RWPE1 (cell line): Measurements from ENCODE around the gene TFCP2.

ENCODE experiments used
- CTCF ChIA-PET: fragments of 350-600 bp; sonication (Branson Sonifier 250); formaldehyde crosslinking; extraction: SDS; loops from one replicate; lab custom pipeline; 2021; lab: Yijun Ruan, JAX
- POLR2A ChIA-PET: fragments of 400-600 bp; formaldehyde crosslinking; extraction: SDS; loops from one replicate; lab custom pipeline; 2020; ENCODE audit warnings: antibody characterized with exemption; ENCODE audit not compliant: low non-redundant PET; lab: Yijun Ruan, JAX
- DNase-seq: peaks from one replicate; pipeline ENCODE4 v3.0.0; 2012; ENCODE audit warnings: low spot score
- H3K27ac ChIP-seq: fragments of 450-650 bp; 2 replicates; pipeline ENCODE4 v1.5.1; 2017
- TF ChIP-seq, protein P1 (sequence below): fragments of 450-650 bp; conservative IDR thresholded peaks from 2 replicates; pipeline ENCODE4 v1.5.1; 2017; ENCODE audit warnings: low read depth, mild to moderate bottlenecking

The TFCP2 gene

DNA sequence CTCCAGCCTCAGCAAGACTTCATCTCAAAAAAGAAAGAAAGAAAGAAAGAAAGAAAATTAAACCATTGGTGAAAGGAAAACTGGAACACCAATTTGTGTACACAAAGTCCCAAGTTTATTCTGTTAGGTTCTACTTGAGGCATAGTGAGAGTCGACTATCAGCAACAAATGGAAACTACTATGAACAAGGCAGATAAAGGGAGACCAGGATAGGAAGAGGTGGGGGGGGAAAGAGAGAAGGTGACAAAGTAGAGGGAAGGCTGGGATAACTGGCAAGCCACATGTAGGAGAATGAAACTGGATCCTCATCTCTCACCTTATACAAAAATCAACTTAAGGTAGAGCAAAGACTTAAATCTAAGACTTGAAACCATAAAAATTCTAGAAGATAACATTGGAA, 25.6 kb downstream of the TFCP2 start:
- CTCF ChIA-PET: no interaction called here
- POLR2A ChIA-PET: no interaction called here
- TF ChIP-seq, protein P1, sequence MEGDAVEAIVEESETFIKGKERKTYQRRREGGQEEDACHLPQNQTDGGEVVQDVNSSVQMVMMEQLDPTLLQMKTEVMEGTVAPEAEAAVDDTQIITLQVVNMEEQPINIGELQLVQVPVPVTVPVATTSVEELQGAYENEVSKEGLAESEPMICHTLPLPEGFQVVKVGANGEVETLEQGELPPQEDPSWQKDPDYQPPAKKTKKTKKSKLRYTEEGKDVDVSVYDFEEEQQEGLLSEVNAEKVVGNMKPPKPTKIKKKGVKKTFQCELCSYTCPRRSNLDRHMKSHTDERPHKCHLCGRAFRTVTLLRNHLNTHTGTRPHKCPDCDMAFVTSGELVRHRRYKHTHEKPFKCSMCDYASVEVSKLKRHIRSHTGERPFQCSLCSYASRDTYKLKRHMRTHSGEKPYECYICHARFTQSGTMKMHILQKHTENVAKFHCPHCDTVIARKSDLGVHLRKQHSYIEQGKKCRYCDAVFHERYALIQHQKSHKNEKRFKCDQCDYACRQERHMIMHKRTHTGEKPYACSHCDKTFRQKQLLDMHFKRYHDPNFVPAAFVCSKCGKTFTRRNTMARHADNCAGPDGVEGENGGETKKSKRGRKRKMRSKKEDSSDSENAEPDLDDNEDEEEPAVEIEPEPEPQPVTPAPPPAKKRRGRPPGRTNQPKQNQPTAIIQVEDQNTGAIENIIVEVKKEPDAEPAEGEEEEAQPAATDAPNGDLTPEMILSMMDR: no peak
- no peak for DNase-seq
- H3K27ac ChIP-seq: no peak overlapping the region

DNA sequence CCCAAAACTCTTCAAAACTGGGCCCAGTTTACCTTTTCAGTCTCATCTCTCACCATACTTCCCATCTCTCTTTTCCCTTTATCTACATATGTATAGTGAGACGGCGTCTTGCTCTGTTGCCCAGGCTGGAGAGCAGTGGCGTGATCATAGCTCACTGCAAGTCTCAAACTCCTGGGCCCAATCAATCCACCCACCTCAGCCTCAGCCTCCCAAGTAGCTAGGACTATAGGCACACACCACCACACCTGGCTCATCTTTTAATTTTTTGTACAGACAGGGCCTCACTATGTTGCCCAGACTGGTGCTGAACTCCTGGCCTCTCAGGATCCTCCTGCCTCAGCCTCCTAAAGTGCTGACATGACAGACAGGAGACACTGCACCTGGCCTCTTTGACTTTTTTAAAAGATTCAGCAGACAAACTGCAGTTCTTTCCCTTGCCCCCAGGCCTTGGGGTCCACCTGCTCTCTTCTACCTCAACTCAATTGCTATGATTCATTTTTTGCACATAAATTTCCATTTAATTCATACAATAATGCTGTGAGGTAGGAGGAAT, 33.6 kb downstream of the TFCP2 start:
- ChIA-PET POLR2A (no interaction called here), CTCF (no interaction called here)
- H3K27ac ChIP-seq: no peak overlapping the region
- DNase-seq: no peak
- TF ChIP-seq, protein P1: no peak

DNA sequence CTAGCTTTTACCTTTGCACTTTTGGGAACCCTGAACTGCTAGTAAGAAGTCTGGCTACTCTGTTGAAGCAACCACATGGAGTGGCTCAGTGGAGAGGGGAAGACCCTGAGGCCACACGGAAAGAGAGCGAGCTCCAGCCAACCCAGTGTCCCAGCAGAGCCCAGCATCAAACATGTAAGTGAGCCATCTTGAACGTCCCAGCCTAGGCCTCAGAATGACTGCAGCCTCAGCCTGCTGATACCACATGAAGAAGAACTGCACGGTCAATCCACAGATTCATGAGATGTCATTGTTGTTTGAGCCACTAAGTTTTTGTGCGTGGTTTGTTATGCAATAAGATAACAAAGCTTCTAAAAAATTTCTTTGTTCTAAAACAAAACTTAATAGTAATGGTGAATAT, 40.2 kb downstream of the TFCP2 start:
- H3K27ac ChIP-seq: peak overlapping the region; percentile 40
- POLR2A ChIA-PET: interaction anchor here (0.6 kb wide), 1 partner anchor 72 kb away, joined by 3 read pairs; no protein-coding TSS in a partner anchor
- CTCF ChIA-PET: no interaction called here
- DNase-seq: no peak
- TF ChIP-seq, protein P1: no peak

DNA sequence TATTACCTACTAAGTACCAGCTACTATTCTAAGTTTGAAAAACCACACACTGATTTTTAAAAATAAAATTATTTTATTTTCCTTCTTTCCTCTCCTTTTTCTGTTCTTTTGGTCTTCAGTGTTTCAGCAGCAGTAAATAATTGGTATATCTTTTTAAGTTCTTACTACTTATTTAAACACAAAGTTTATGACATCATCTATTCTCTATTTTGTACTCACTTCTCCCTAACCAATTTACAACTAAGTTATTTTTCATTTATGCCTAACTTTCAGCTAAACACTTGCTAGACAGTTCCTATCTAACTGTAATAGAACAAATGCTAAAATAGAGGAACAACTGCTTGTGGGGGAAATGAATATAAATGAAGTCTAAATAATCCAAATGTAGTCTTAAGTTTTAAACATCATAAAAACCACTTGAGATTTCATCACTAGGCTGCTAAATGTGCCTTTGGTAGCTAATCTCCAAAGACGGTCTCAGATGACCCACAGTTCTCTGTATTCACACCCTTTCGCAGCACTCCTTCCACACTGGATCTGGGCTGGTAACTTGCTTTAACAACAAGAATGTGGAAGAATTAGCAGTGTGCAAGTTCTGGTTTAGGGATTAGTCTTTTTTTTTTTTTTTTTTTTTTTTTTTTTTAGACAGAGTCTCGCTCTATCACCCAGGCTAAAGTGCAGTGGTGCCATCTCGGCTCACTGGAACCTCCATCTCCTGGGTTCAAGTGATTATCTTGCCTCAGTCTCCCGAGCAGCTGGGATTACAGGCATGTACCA, 41.0 kb downstream of the TFCP2 start:
- TF ChIP-seq, protein P1: no peak
- peak overlapping the region; percentile 40 for H3K27ac ChIP-seq
- ChIA-PET CTCF (no interaction called here), POLR2A (interaction anchor here (0.6 kb wide), 1 partner anchor 73 kb away, joined by 3 read pairs; no protein-coding TSS in a partner anchor)
- DNase-seq: no peak

DNA sequence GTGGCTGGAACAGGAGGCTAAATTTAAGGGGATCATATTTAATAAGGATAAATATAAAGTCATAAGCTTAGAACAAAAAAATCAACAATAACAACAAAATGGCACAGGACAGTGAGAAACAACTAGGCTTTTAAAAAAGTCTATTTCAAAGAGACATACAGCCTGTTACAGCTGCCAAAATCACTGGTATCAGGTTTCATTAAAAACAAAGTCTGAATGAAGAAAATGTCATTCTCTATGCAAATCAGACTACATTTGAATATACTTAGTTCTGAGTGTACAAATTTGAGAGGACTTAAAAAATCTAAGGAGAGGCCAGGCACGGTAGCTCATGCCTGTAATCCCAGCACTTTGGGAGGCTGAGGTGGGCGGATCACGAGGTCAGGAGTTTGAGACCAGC, 44.0 kb downstream of the TFCP2 start:
- no peak for DNase-seq
- peak overlapping the region; percentile 44 for H3K27ac ChIP-seq
- CTCF ChIA-PET: interaction anchor here (0.9 kb wide), 1 partner anchor 89 kb away, joined by 8 read pairs; the partner anchor contains the start of gene POU6F1
- TF ChIP-seq, protein P1: no peak
- POLR2A ChIA-PET: no interaction called here

DNA sequence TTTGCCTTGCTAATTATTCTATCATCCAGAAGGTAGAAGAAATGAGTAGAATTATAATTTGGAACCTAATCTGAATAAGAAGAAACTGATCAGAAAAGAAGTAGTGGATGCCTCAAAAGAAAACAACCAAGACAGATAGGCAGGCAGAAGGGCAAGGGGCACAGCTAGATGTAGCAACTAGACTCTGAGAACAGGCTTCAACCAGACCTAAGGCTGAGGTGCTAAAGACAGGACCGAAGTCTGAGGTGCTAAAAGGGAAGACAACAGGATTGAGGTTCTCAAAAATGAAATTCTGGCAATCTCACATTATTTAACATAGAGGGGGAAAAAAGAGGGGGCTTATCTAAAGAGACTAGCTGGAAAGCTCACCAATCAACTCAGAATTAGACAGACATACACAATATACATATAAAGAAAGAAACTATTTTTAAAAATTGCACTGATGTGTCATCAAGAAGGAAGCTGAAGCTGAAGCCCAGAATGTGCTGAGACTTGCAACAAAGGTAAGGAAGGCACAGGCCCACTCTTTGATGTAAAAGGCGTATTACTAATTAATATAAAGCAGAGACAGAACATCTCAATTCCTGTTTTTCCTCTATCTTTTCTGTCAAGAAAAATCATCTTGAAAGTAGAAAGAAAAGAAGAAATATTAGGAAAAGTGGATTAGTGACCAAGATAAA, 45.7 kb downstream of the TFCP2 start:
- ChIA-PET POLR2A (no interaction called here), CTCF (no interaction called here)
- TF ChIP-seq, protein P1: no peak
- H3K27ac ChIP-seq: peak overlapping the region; percentile 78
- peak; percentile 63 for DNase-seq
